A673 (cell line): ENCODE results near the gene CENPM. TPM values are rescaled to one million over a fixed set of nuclear protein-coding genes. Genes with fewer than 3 reads are reported as not detected.

Experiments used
- BruUV-seq: library from RNA; stranded (reverse); fragments of 400-500 nt; replicated peaks from 2 replicates; lab custom pipeline; 2021; lab: Mats Ljungman, UMichigan
- CTCF ChIA-PET: fragments of 300-600 bp; sonication (Branson Sonifier 250); formaldehyde crosslinking; loops from one replicate; lab custom pipeline; 2022; ENCODE audit warnings: antibody characterized with exemption; lab: Charles Lee
- POLR2A ChIA-PET: fragments of 300-600 bp; sonication (Branson Sonifier 250); formaldehyde crosslinking; loops from one replicate; lab custom pipeline; 2022; ENCODE audit warnings: antibody characterized with exemption; ENCODE audit not compliant: low non-redundant PET; lab: Charles Lee
- DNase-seq: peaks from one replicate; pipeline ENCODE4 v3.0.0-alpha.2; 2015; ENCODE audit warnings: low spot score
- H3K27ac ChIP-seq: fragments of 200-600 bp; sonication (generic); 2 replicates; pipeline ENCODE4 v1.5.1; 2016; ENCODE audit warnings: mixed run types, low read depth, mild to moderate bottlenecking, mixed read lengths, antibody characterized with exemption, low read length; ENCODE audit not compliant: poor library complexity, severe bottlenecking
- H3K27me3 ChIP-seq: fragments of 200-600 bp; sonication (generic); replicated peaks from 2 replicates; pipeline ENCODE4 v1.6.1; 2017; ENCODE audit warnings: mixed run types, low read depth, mild to moderate bottlenecking, mixed read lengths, antibody characterized with exemption, low read length; ENCODE audit not compliant: insufficient read depth, poor library complexity
- H3K36me3 ChIP-seq: fragments of 200-600 bp; sonication (generic); 2 replicates; pipeline ENCODE4 v1.6.1; 2016; ENCODE audit warnings: mixed run types, mild to moderate bottlenecking, mixed read lengths, antibody characterized with exemption, low read length; ENCODE audit not compliant: insufficient read depth, poor library complexity, severe bottlenecking
- H3K4me1 ChIP-seq: fragments of 200-600 bp; sonication (generic); 2 replicates; pipeline ENCODE4 v1.6.1; 2017; ENCODE audit warnings: mixed run types, mild to moderate bottlenecking, mixed read lengths, antibody characterized with exemption, low read length; ENCODE audit not compliant: insufficient read depth, poor library complexity, severe bottlenecking
- H3K4me3 ChIP-seq: fragments of 200-600 bp; sonication (generic); 2 replicates; pipeline ENCODE4 v1.5.1; 2016; ENCODE audit warnings: low read depth, mixed run types, mild to moderate bottlenecking, mixed read lengths, low read length; ENCODE audit not compliant: poor library complexity, severe bottlenecking
- H3K9me3 ChIP-seq: fragments of 200-600 bp; sonication (generic); 2 replicates; pipeline ENCODE4 v1.6.1; 2016; ENCODE audit warnings: mixed run types, low read depth, mild to moderate bottlenecking, mixed read lengths, antibody characterized with exemption, low read length; ENCODE audit not compliant: poor library complexity, severe bottlenecking
- EZH2 ChIP-seq: fragments of 200-600 bp; sonication (generic); IDR thresholded peaks from 2 replicates; pipeline ENCODE4 v1.6.1; 2017; ENCODE audit warnings: borderline replicate concordance, low read depth, mild to moderate bottlenecking, mixed read lengths, antibody characterized with exemption, low read length; ENCODE audit not compliant: poor library complexity, severe bottlenecking
- intact Hi-C: fragments of 100-400 bp; cut with micrococcal nuclease; formaldehyde crosslinking; loops from one replicate; pipeline ENCODE4 v1.10.0; 2022; ENCODE audit not compliant: unreplicated experiment
- total RNA-seq: library from RNA; stranded (reverse); gene quantifications from 2 replicates; pipeline ENCODE4 v1.2.3, GENCODE V29; 2021
- TF ChIP-seq, protein P1 (sequence below): fragments of 300-800, 200-600 bp; sonication (generic); conservative IDR thresholded peaks from 2 replicates; pipeline ENCODE4 v1.5.1; 2017; ENCODE audit warnings: low read depth, mild to moderate bottlenecking, antibody characterized with exemption, low read length, moderate library complexity, mixed read lengths

Gene CENPM
- total RNA-seq, 1 experiment from 2014 or later = 67.2 TPM

DNA sequence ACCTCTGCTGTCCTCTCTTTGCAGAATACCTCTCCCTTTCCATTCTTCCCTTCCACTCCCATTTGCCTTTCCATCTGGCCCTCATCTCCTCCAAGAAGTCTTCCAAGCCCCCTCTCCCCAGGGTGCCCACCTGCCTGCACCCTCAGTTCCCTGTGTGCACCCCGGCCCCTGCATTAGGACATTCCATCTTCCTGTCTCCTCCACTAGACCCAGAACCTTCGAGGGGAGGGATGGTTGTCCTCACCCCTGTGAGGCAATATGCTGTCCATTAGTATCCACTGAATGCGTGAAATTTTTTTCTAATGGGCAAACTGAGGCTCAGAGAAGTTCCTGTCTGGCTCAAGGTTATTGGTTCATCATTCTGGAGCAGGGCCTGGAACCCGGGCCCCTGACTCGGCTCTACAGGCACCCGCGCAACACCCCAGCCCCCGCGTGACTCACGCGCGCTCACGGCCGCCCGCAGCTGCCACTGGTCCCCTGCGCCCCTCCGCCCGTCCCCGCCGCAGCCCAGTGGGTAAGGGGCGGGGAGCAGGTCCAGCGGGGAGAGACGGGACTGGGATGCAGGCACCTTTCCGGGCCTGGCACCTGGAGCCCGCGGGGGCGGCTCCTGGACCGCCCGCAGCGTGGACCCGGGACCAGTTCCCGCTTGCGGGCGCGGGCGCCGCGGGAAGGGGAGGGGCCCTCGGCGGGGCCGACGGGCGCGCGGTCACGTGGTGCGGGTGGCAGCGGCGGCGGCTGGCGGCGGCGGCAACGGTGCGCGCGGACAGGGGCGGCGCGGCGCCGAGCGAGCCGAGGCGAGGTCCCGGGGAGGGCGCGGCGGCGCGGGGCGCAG is 29.3 kb upstream of the CENPM start:
- peak overlapping the region; percentile 52 for H3K4me3 ChIP-seq
- peaks cover 29% of the 10 kb centered on the region for H3K27me3 ChIP-seq
- H3K27ac ChIP-seq = no peak overlapping the region
- no peaks in the 10 kb centered on the region for H3K36me3 ChIP-seq
- H3K4me1 ChIP-seq = peaks cover 12% of the 10 kb centered on the region
- POLR2A ChIA-PET = no interaction called here
- H3K9me3 ChIP-seq = no peaks in the 10 kb centered on the region
- no peak for DNase-seq
- TF ChIP-seq EZH2 = no peak
- TF ChIP-seq, protein P1, sequence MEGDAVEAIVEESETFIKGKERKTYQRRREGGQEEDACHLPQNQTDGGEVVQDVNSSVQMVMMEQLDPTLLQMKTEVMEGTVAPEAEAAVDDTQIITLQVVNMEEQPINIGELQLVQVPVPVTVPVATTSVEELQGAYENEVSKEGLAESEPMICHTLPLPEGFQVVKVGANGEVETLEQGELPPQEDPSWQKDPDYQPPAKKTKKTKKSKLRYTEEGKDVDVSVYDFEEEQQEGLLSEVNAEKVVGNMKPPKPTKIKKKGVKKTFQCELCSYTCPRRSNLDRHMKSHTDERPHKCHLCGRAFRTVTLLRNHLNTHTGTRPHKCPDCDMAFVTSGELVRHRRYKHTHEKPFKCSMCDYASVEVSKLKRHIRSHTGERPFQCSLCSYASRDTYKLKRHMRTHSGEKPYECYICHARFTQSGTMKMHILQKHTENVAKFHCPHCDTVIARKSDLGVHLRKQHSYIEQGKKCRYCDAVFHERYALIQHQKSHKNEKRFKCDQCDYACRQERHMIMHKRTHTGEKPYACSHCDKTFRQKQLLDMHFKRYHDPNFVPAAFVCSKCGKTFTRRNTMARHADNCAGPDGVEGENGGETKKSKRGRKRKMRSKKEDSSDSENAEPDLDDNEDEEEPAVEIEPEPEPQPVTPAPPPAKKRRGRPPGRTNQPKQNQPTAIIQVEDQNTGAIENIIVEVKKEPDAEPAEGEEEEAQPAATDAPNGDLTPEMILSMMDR = no peak
- intact Hi-C loops = no loop called here
- CTCF ChIA-PET = no interaction called here
- BruUV-seq = no TSS peak

DNA sequence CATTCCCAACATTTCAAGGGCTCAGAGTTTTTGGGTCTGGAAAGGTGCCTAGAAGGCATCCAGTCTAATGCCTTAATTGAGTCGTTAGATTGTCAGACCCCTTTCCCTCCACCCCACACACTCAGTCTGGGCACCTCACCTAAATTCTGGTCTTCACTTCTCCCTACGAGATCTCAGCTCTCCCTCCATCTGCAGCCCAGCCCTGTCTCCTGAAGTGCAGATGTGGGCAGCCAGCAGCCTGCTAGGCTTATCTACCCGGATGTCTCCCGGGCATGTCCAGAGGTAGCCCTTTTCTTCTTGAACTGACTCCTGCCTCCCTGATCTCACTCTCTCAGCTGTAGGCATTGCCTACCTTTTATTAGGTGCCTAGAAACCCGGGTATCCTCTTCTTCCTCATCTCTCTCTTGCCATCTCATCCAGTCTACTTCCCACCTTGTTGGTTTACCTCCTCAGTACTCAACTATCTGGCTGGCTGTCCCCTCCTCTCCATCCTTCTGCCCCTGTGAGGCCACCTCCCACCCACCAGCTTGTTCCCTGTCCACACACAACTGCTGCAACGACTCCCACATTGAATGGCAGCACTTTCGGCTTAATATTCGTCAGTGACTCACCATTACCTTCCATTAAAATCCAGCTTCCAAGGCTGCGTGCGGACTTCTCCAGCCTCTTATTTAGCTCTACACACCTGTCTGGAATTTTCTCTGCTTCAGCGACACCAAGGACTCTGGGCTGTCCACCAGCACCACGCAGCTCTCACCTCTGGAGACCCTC is 28.5 kb upstream of the CENPM start:
- H3K4me3 ChIP-seq = no peak overlapping the region
- POLR2A ChIA-PET = no interaction called here

DNA sequence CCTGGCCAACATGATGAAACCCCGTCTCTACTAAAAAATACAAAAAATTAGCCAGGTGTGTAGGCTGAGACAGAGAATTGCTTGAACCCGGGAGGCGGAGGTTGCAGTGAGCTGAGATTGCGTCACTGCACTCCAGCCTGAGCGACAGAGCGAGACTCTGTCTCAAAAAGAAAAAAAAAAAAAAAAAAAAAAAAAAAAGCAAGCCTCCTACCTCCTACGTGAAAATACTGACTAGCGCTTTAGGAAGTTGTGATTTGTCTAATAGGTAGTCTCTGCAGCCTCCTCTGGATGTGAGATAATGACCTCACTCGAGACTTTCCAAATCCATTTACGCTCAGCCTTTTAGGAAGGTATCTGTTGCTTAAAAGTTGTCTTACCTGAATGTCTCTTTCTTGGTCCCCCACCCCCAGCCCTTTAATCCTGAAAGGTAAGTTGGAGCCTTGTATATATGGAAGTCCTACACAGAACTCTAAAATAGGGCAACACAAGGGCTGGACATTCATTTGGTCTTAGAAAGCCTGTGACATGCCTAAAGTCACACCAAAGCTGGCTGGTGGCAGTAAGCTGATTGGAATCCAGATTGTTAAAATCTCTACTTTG is 27.8 kb upstream of the CENPM start:
- peaks cover 12% of the 10 kb centered on the region for H3K4me1 ChIP-seq
- no peak overlapping the region for H3K4me3 ChIP-seq
- DNase-seq = no peak
- CTCF ChIA-PET = no interaction called here
- no peaks in the 10 kb centered on the region for H3K36me3 ChIP-seq
- TF ChIP-seq, protein P1 = no peak
- TF ChIP-seq EZH2 = no peak
- no peak overlapping the region for H3K27ac ChIP-seq
- intact Hi-C loops = no loop called here
- BruUV-seq = no TSS peak
- peaks cover 29% of the 10 kb centered on the region for H3K27me3 ChIP-seq
- H3K9me3 ChIP-seq = no peaks in the 10 kb centered on the region
- POLR2A ChIA-PET = no interaction called here

More for the DNA sequence above, 28.5 kb upstream of the CENPM start:
- H3K27me3 ChIP-seq = peaks cover 29% of the 10 kb centered on the region
- CTCF ChIA-PET = no interaction called here
- no TSS peak for BruUV-seq
- H3K27ac ChIP-seq = no peak overlapping the region
- DNase-seq = no peak
- intact Hi-C loops = no loop called here
- TF ChIP-seq, protein P1 = no peak
- TF ChIP-seq EZH2 = no peak
- peaks cover 12% of the 10 kb centered on the region for H3K4me1 ChIP-seq
- H3K9me3 ChIP-seq = no peaks in the 10 kb centered on the region
- no peaks in the 10 kb centered on the region for H3K36me3 ChIP-seq
